ENCODE measurements around the gene PUSL1.

Gene PUSL1

GRCh38 chr1:1342061-1342562 lies 33.7 kb downstream of the PUSL1 start:
- DNase-seq, result no peak

GRCh38 chr1:1342584-1343115 lies 34.3 kb downstream of the PUSL1 start:
- no peak for DNase-seq

- no peak for DNase-seq
These were observed 35.5 kb downstream of the PUSL1 start for GRCh38 chr1:1343811-1344421.

- DNase-seq, result peak; percentile 55 to 58
These were observed 36.4 kb downstream of the PUSL1 start for GRCh38 chr1:1344655-1345361.

GRCh38 chr1:1345384-1345783 lies 37.0 kb downstream of the PUSL1 start:
- DNase-seq, result no peak

GRCh38 chr1:1345860-1346500 lies 37.6 kb downstream of the PUSL1 start:
- DNase-seq, result no peak

GRCh38 chr1:1346501-1346890 lies 38.1 kb downstream of the PUSL1 start:
- DNase-seq, result no peak

- no peak for DNase-seq
These were observed 38.7 kb downstream of the PUSL1 start for GRCh38 chr1:1347026-1347595.

- no peak for DNase-seq
These were observed 39.4 kb downstream of the PUSL1 start for GRCh38 chr1:1347663-1348419.

GRCh38 chr1:1348420-1349255 lies 40.2 kb downstream of the PUSL1 start:
- DNase-seq, result no peak

GRCh38 chr1:1349256-1350012 lies 41.0 kb downstream of the PUSL1 start, which contains the start of gene DVL1:
Gene DVL1, minus strand, starts transcription at chr1:1349418. Its CDS starts 353 bp downstream, at chr1:1349065.
- peak; percentile 53 to 60 for DNase-seq

- no peak for DNase-seq
These were observed 43.4 kb downstream of the PUSL1 start for GRCh38 chr1:1351511-1352427.

GRCh38 chr1:1352786-1353388 lies 44.5 kb downstream of the PUSL1 start:
- no peak for DNase-seq

GRCh38 chr1:1353389-1354151 lies 45.2 kb downstream of the PUSL1 start:
- no peak for DNase-seq

GRCh38 chr1:1354271-1355247 lies 46.2 kb downstream of the PUSL1 start:
- DNase-seq, result no peak

- no peak for DNase-seq
These were observed 47.0 kb downstream of the PUSL1 start for GRCh38 chr1:1355416-1355815.

- DNase-seq, result no peak
These were observed 47.9 kb downstream of the PUSL1 start for GRCh38 chr1:1356166-1356795.
